ENCODE measurements around the gene SEC61B.

Gene SEC61B

GRCh38 chr9:99201603-99202002, 20.5 kb upstream of the SEC61B start:
- TF ChIP-seq, protein P1, sequence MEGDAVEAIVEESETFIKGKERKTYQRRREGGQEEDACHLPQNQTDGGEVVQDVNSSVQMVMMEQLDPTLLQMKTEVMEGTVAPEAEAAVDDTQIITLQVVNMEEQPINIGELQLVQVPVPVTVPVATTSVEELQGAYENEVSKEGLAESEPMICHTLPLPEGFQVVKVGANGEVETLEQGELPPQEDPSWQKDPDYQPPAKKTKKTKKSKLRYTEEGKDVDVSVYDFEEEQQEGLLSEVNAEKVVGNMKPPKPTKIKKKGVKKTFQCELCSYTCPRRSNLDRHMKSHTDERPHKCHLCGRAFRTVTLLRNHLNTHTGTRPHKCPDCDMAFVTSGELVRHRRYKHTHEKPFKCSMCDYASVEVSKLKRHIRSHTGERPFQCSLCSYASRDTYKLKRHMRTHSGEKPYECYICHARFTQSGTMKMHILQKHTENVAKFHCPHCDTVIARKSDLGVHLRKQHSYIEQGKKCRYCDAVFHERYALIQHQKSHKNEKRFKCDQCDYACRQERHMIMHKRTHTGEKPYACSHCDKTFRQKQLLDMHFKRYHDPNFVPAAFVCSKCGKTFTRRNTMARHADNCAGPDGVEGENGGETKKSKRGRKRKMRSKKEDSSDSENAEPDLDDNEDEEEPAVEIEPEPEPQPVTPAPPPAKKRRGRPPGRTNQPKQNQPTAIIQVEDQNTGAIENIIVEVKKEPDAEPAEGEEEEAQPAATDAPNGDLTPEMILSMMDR (IDR thresholded peaks at IDR 0.05; ENCODE audit: borderline replicate concordance, insufficient read depth, low read depth, low read length): no peak
- H3K4me3 ChIP-seq (ENCODE audit: low read depth, low read length): no peak overlapping the region

DNA sequence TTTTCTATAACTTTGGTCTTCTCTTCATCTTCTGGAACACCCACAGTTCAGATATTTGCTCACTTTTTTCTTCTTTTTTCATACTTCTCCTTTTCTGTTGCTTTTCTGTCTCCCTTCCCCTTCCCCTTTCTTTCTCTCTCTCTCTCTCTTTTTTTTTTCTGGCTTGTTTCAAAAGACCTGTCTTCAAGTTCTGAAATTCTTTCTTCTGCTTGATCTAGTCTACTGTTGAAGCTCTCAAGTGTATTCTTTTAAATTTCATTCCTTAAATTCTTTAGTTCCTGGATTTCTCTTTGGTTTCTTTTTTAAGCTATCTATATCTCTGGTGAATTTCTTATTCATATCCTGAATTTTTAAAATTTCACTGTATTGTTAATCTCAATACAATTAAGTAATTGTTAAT, 11.5 kb upstream of the SEC61B start:
- no peak overlapping the region for H3K4me3 ChIP-seq (ENCODE audit: low read depth, low read length)
- TF ChIP-seq, protein P1 (IDR thresholded peaks at IDR 0.05; ENCODE audit: borderline replicate concordance, insufficient read depth, low read depth, low read length): no peak

DNA sequence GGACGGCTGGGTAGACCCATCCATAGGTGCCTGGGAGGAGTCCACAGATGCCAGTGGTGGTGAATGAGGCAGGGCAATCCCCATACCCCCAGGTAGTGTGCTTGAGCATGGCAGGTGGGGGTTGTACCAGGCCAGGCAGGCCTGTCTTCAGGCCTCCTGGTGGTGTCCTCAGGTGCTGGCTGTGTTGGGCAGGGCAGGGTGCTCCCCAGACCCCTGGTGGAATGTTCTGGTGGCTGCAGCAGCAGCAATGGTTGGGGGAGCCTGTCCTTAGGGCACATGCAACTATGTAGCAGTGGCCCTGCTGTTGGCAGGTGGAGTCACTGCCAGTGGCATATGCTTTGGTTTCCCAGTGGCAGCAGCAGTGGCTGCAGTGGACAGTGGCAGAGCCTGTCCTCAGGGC, 10.3 kb upstream of the SEC61B start:
- H3K4me3 ChIP-seq (ENCODE audit: low read depth, low read length): no peak overlapping the region
- TF ChIP-seq, protein P1 (IDR thresholded peaks at IDR 0.05; ENCODE audit: borderline replicate concordance, insufficient read depth, low read depth, low read length): peak; percentile 16; the same call in 1 of the 2 replicates

- TF ChIP-seq, protein P1 (IDR thresholded peaks at IDR 0.05; ENCODE audit: borderline replicate concordance, insufficient read depth, low read depth, low read length): no peak
- H3K4me3 ChIP-seq (ENCODE audit: low read depth, low read length): no peak overlapping the region
Measured at GRCh38 chr9:99213197-99213596, 8.9 kb upstream of the SEC61B start.

DNA sequence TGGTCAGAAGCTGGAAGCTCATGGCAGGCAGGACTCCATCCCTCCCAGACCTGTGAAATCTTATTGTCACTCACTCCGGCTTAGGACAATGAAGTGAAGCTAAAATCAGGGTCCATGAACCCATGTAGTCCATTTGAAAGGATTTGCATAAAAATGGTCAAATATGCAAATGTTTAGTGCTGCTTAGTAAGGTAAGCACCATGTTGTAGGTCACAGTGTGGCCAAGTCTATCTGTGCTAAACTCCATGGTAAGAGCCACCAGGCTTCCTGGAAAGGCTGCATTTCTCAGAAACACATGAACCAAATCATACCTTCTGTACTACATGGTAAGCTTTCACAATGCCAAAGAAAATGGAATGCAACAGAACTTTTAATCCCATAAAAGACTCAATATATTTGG, 6.0 kb upstream of the SEC61B start:
- no peak overlapping the region for H3K4me3 ChIP-seq (ENCODE audit: low read depth, low read length)
- TF ChIP-seq, protein P1 (IDR thresholded peaks at IDR 0.05; ENCODE audit: borderline replicate concordance, insufficient read depth, low read depth, low read length): no peak

DNA sequence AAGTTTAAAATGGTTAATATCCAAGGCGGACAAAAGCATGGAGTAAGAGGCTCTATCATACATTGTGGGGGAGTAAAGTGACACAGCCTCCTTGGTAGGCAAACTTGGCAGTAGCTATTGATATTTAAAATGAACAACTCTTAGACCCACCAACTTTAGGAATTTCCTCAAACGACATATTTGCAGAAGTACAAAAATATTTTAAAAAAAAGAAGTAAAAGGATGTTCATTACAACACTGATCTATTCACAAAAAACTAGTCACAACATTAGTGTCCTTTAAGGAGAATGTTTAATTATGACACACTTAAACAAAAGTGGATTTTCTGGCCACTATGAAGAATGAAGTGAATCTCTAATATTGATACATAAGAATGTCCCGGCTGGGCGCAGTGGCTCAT, 2.1 kb upstream of the SEC61B start:
- no peak overlapping the region for H3K4me3 ChIP-seq (ENCODE audit: low read depth, low read length)
- TF ChIP-seq, protein P1 (IDR thresholded peaks at IDR 0.05; ENCODE audit: borderline replicate concordance, insufficient read depth, low read depth, low read length): no peak

DNA sequence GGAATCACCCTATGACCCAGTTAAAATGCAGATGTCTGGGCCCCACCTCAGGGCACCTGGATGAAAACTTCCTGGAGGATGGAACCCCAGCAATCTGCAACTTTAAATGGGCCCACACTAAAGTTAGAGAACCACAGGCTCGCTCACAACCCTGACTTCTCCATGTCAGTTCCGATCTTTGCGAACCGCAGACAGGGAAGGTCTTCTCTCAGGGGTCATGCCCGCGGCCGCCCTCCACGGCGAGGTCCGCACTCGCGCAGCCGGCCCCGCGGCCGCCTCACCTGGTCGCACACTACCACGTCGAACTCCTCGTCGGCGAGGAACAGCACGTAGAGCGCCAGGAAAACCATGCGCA, 839 bp upstream of the SEC61B start:
- peak overlapping the region; percentile 79 for H3K4me3 ChIP-seq (ENCODE audit: low read depth, low read length)
- TF ChIP-seq, protein P1 (IDR thresholded peaks at IDR 0.05; ENCODE audit: borderline replicate concordance, insufficient read depth, low read depth, low read length): no peak
